ENCODE results near the gene LMX1B. TPM values are rescaled to one million over a fixed set of nuclear protein-coding genes. Genes with fewer than 3 reads are reported as not detected.
A peak's percentile ranks its signal among the peaks of the same experiment; 100 is the strongest.
"Not testable (repeated sequence)": the region's sequence is repeated elsewhere in the genome, so short reads cannot be mapped to it uniquely, and the experiment has no call there.

LMX1B gene
- polyA plus RNA-seq, 1 donor: 18.3 TPM

GRCh38 chr9:126706698-126707053, 92.9 kb downstream of the LMX1B start:
- no peak for DNase-seq

DNA sequence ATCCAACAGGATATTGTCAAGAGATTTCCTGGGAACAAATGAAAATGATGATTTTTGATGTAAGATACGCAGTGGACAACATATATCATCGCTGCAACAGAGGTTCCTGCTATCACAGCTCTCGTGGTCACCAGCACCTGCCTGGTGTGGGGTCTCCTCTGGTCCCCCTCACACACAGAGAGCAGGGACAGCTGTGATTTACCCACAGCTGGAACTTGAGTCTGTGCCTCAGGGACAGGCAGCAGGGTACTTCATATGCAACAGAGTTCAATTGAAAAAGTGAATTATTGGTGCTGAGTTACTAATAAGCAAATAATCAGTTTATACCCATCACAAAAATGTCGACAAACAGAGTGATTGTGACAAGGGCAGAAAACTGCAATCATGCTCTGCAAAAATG, 93.4 kb downstream of the LMX1B start:
- DNase-seq: no peak

DNA sequence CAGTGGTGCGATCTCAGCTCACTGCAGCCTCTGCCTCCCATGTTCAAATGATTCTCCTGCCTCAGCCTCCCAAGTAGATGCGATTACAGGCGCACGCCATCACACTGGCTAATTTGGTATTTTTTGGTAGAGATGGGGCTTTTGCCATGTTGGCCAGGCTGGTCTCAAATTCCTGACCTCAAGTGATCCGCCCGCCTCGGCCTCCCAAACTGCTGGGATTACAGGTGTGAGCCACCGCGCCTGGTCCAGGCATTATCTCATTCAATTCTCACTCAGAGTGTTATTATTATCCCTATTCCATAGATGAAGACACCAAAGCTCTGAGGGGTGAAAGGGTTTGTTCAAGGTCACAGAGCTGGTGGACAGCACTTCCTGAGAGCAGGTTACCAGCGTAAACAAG, 94.0 kb downstream of the LMX1B start:
- DNase-seq: not testable (repeated sequence)

GRCh38 chr9:126708178-126708577, 94.5 kb downstream of the LMX1B start:
- no peak for DNase-seq

DNA sequence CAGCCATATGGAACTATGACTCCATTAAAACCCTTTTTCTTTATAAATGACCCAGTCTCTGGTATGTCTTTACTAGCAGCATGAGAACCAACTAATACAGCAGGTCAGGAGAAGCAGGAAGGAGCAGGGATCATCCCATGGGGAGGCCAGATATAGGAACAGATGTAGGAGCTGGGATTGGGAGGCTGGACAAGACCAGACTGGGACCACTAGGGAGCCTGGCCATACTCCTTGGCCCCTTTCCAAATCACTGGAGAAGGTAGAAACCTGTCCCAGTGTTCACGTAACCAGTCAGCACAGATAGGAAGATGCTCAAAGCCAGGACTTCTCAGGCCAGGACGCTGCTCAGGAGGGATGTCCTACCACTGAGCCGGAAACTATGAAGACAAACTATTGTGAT, 95.5 kb downstream of the LMX1B start:
- DNase-seq: no peak

DNA sequence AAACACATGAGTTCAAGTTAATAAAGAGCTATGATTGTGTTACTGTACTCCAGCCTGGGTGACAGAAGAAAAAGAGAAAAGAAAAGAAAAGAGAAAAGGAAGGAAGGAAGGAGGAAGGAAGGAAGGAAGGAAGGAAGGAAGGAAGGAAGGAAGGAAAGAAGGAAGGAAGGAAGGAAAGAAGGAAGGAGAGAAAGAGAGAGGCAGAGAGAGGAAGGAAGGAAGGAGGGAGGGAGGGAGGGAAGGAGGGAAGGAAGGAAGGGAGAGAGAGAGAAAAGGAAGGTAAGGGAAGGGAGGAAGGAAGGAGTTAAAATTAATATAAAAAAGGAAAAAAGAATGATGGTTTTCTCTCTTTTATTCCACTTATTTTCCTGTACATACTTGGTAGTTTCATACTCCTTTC, 101.7 kb downstream of the LMX1B start:
- DNase-seq: no peak

GRCh38 chr9:126717441-126717840, 103.7 kb downstream of the LMX1B start:
- DNase-seq: not testable (repeated sequence)

GRCh38 chr9:126719618-126720031, 105.9 kb downstream of the LMX1B start:
- peak; percentile 86 for DNase-seq

DNA sequence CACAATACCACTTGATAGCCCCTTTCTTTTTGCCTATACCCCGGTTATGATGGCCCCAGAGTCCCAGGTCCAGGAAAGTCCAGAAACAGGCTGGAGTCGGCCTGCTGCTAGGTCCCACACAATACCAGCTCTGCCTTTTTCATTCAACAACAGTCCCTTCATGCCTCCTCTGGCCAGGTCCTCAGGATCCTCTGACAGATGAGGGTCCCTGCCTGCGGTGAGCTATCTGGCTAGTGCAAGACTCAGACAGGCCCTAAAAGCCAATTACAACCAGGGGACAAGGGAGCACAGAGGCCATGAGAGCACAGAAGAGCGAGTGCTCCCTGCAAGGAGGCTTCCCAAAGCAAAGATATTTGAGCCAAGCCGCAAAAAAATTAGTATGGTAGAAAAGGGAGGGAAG, 106.3 kb downstream of the LMX1B start:
- DNase-seq: no peak

GRCh38 chr9:126720661-126721563, 107.2 kb downstream of the LMX1B start:
- no peak for DNase-seq

GRCh38 chr9:126721564-126721981, 107.8 kb downstream of the LMX1B start:
- no peak for DNase-seq

- peak; percentile 88 for DNase-seq
Measured at GRCh38 chr9:126722252-126722921, 108.7 kb downstream of the LMX1B start.

- DNase-seq: no peak
Measured at GRCh38 chr9:126722922-126723806, 109.4 kb downstream of the LMX1B start.

DNA sequence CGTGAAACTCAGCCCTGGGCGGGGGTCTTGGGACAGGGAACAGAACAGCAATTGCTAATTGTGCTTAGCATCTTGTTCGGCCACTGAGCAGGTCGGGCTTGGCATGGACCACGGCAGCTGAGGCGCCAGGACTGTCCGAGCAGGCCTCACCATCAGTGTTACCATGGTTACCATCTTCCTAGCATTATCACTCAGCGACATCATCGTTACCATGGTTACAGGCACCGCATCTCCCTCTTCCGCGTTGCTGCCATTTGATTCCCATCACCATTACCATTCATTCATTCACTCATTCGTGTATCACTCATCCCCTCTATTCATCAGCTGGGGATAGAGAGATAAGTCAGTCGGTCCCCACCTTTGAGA, 110.1 kb downstream of the LMX1B start:
- no peak for DNase-seq

DNA sequence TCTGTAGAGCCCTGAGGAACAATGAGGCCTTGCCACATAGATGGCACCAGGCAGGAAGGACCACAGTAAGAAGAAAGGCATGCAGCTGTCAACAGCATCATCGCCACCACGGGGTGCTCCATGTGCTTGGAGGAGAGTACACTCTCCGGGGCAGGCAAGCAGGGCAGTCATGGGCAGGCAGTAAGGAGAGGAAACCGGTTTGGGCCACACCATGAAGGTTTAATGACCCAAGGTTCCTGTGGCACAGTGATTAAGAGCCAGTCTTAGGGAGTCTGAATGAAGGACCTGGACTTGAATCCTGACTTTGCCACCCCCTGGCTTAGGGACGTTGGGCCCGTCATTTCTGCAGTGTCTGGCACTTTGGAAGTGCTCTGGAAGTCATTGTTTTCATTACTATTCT, 110.5 kb downstream of the LMX1B start:
- DNase-seq: no peak

GRCh38 chr9:126725485-126725884, 111.8 kb downstream of the LMX1B start:
- DNase-seq: not testable (repeated sequence)

GRCh38 chr9:126728210-126728609, 114.5 kb downstream of the LMX1B start:
- DNase-seq: not testable (repeated sequence)

GRCh38 chr9:126730592-126730991, 116.9 kb downstream of the LMX1B start:
- not testable (repeated sequence) for DNase-seq

DNA sequence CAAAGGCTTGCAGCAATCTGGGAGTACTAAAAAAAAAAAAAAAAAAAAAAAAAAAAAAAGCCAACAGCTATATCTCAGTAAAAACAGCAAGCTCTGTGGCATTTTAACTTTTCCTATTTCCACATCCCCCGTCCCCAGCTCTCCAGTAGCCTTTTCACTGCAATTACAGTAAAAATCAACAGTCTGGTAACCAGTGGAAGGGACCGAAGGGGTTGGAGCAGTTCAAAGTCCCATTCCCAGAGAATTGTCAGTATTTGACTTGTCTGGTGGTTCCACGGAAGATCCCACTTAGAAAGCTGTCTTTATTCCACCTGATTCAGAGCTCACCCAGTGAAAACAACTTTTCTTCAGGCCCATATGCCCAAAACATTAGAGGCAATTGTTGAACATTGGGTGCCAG, 119.3 kb downstream of the LMX1B start:
- no peak for DNase-seq

- no peak for DNase-seq
Measured at GRCh38 chr9:126734877-126735276, 121.1 kb downstream of the LMX1B start.

GRCh38 chr9:126735482-126735881, 121.8 kb downstream of the LMX1B start:
- DNase-seq: no peak

DNA sequence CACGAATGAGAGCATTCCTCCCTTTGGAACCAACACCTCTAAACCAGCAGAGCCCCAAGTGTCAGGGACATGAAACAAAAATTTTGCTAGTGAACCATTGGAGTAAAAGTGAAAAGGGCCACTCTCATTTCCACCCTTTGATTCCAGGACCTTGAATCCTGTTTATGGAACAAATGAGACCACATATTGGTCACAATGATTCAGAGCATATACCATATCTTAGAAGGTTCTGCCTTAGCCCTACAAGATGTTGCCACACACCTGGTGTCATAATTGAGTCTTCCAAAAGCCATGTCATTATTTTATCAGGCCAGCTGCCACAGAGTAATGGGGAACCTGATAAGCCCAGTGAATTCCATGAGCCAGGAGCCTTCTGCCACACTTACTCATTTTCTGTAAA, 124.8 kb downstream of the LMX1B start:
- no peak for DNase-seq

GRCh38 chr9:126743041-126743440, 129.3 kb downstream of the LMX1B start:
- DNase-seq: no peak

Data from left kidney (tissue), 2 donors.